A549 (cell line): ENCODE data around the gene VASN.

Experiments used
- POLR2A ChIP-seq: IDR thresholded peaks from 2 replicates; pipeline ENCODE4 v1.6.1; 2012; ENCODE audit warnings: mild to moderate bottlenecking, low read length
- RCOR1 ChIP-seq: fragments of 150-350 bp; IDR thresholded peaks from 2 replicates; pipeline ENCODE4 v1.6.1; 2014; ENCODE audit warnings: antibody characterized with exemption, low read length, low read depth

- TF ChIP-seq POLR2A (no peak), RCOR1 (no peak)
Observed at GRCh38 chr16:4330277-4330874, 41.3 kb upstream of the VASN start.
